Caco-2 (cell line): Measurements from ENCODE around the gene MAMLD1. TPM values are rescaled to one million over a fixed set of nuclear protein-coding genes. Genes with fewer than 3 reads are reported as not detected.

Experiments
- BruUV-seq: library from RNA; stranded (reverse); fragments of 400-500 nt; replicated peaks from 2 replicates; lab custom pipeline; 2021; lab: Mats Ljungman, UMichigan
- CTCF ChIA-PET: fragments of 300-600 bp; sonication (Branson Sonifier 250); formaldehyde crosslinking; loops from one replicate; lab custom pipeline; 2022; ENCODE audit warnings: antibody characterized with exemption; lab: Charles Lee
- POLR2A ChIA-PET: fragments of 300-600 bp; sonication (Branson Sonifier 250); formaldehyde crosslinking; loops from one replicate; lab custom pipeline; 2022; ENCODE audit warnings: antibody characterized with exemption; lab: Charles Lee
- DNase-seq, 2 experiments: peaks; one replicate each; pipeline versions ENCODE4 v3.0.0 to v3.0.0-alpha.2; 2020 to 2022
- H3K27me3 ChIP-seq: replicated peaks from 2 replicates; pipeline ENCODE4 v1.6.0; 2011; ENCODE audit warnings: low read length; ENCODE audit not compliant: control insufficient read depth, insufficient read depth
- H3K36me3 ChIP-seq: 2 replicates; pipeline ENCODE4 v1.5.1; 2011; ENCODE audit warnings: low read length; ENCODE audit not compliant: control insufficient read depth, insufficient read depth
- H3K4me1 ChIP-seq: fragments of 250-450 bp; sonication (Bioruptor Pico); 2 replicates; pipeline ENCODE4 v1.5.1; 2020; ENCODE audit warnings: mild to moderate bottlenecking
- H3K4me3 ChIP-seq: 2 replicates; pipeline ENCODE4 v1.5.1; 2011; ENCODE audit warnings: low read depth, mild to moderate bottlenecking, control low read depth, low read length
- H3K9me3 ChIP-seq: fragments of 250-450 bp; sonication (Bioruptor Pico); 2 replicates; pipeline ENCODE4 v1.5.1; 2020; ENCODE audit warnings: mild to moderate bottlenecking, moderate library complexity
- H3K27ac Mint-ChIP-seq: one replicate; pipeline ENCODE4 v1.8.0; 2022; ENCODE audit warnings: mixed read lengths; ENCODE audit not compliant: unreplicated experiment
- H3K27me3 Mint-ChIP-seq: one replicate; pipeline ENCODE4 v1.8.0; 2022; ENCODE audit warnings: mixed read lengths; ENCODE audit not compliant: insufficient read depth, unreplicated experiment
- H3K36me3 Mint-ChIP-seq: one replicate; pipeline ENCODE4 v1.8.0; 2022; ENCODE audit warnings: mild to moderate bottlenecking, mixed read lengths; ENCODE audit not compliant: insufficient read depth, unreplicated experiment
- H3K4me1 Mint-ChIP-seq: one replicate; pipeline ENCODE4 v1.8.0; 2022; ENCODE audit warnings: low read depth, mixed read lengths; ENCODE audit not compliant: unreplicated experiment
- H3K4me3 Mint-ChIP-seq: one replicate; pipeline ENCODE4 v1.8.0; 2022; ENCODE audit warnings: mild to moderate bottlenecking, moderate library complexity, mixed read lengths; ENCODE audit not compliant: unreplicated experiment
- H3K9me3 Mint-ChIP-seq: one replicate; pipeline ENCODE4 v1.8.0; 2022; ENCODE audit warnings: mixed read lengths; ENCODE audit not compliant: unreplicated experiment
- CTCF ChIP-seq, 2 experiments: fragments of 200-600 bp in 1 of 2; IDR thresholded peaks; 1 replicate in 1 of 2; 2 replicates in 1 of 2; pipeline versions ENCODE4 v1.5.1 to v1.8.0; 2011 to 2022; ENCODE audit warnings: antibody characterized with exemption in 1 of 2, control low read depth in 1 of 2, inconsistent platforms in 1 of 2, low read depth in 1 of 2, low read length in 1 of 2, mild to moderate bottlenecking in 1 of 2, moderate library complexity in 1 of 2; ENCODE audit not compliant: insufficient read depth in 1 of 2, severe bottlenecking in 1 of 2, unreplicated experiment in 1 of 2
- intact Hi-C: fragments of 100-400 bp; cut with micrococcal nuclease; formaldehyde crosslinking; loops from one replicate; pipeline ENCODE4 v1.10.0; 2022; ENCODE audit not compliant: unreplicated experiment
- total RNA-seq: library from RNA; stranded (reverse); gene quantifications from 2 replicates; pipeline ENCODE4 v1.2.3, GENCODE V29; 2022

The MAMLD1 gene
- total RNA-seq, 1 experiment from 2014 or later = not detected

- no peaks in the 10 kb centered on the region for H3K36me3 Mint-ChIP-seq
- no peaks in the 10 kb centered on the region for H3K27me3 Mint-ChIP-seq
- no TSS peak for BruUV-seq
- H3K4me1 Mint-ChIP-seq = no peaks in the 10 kb centered on the region
- H3K27ac Mint-ChIP-seq = no peak overlapping the region
- Histone ChIP-seq H3K27me3 (no peaks in the 10 kb centered on the region), H3K4me1 (no peaks in the 10 kb centered on the region), H3K4me3 (no peak overlapping the region), H3K36me3 (no peaks in the 10 kb centered on the region), H3K9me3 (no peaks in the 10 kb centered on the region)
- H3K9me3 Mint-ChIP-seq = no peaks in the 10 kb centered on the region
- POLR2A ChIA-PET = no interaction called here
- intact Hi-C loops = no loop called here
- H3K4me3 Mint-ChIP-seq = no peak overlapping the region
- no peak for TF ChIP-seq CTCF (IDR thresholded peaks at IDR 0.05; ENCODE audit: insufficient read depth in 1 of 2, low read depth in 1 of 2, low read length in 1 of 2, severe bottlenecking in 1 of 2, unreplicated experiment in 1 of 2)
- DNase-seq = no peak
- CTCF ChIA-PET = no interaction called here
These were observed 46.6 kb upstream of the MAMLD1 start for GRCh38 chrX:150316564-150316963.

- Histone ChIP-seq H3K4me3 (no peak overlapping the region), H3K4me1 (no peaks in the 10 kb centered on the region), H3K9me3 (no peaks in the 10 kb centered on the region), H3K36me3 (no peaks in the 10 kb centered on the region), H3K27me3 (no peaks in the 10 kb centered on the region)
- BruUV-seq = no TSS peak
- ChIA-PET POLR2A (no interaction called here), CTCF (no interaction called here)
- H3K9me3 Mint-ChIP-seq = no peaks in the 10 kb centered on the region
- intact Hi-C loops = no loop called here
- H3K27me3 Mint-ChIP-seq = peaks cover 2% of the 10 kb centered on the region
- H3K4me1 Mint-ChIP-seq = no peaks in the 10 kb centered on the region
- no peak for TF ChIP-seq CTCF (IDR thresholded peaks at IDR 0.05; ENCODE audit: insufficient read depth in 1 of 2, low read depth in 1 of 2, low read length in 1 of 2, severe bottlenecking in 1 of 2, unreplicated experiment in 1 of 2)
- H3K4me3 Mint-ChIP-seq = no peak overlapping the region
- H3K36me3 Mint-ChIP-seq = no peaks in the 10 kb centered on the region
- H3K27ac Mint-ChIP-seq = no peak overlapping the region
- DNase-seq = no peak
These were observed 40.1 kb upstream of the MAMLD1 start for GRCh38 chrX:150323020-150323419.

DNA sequence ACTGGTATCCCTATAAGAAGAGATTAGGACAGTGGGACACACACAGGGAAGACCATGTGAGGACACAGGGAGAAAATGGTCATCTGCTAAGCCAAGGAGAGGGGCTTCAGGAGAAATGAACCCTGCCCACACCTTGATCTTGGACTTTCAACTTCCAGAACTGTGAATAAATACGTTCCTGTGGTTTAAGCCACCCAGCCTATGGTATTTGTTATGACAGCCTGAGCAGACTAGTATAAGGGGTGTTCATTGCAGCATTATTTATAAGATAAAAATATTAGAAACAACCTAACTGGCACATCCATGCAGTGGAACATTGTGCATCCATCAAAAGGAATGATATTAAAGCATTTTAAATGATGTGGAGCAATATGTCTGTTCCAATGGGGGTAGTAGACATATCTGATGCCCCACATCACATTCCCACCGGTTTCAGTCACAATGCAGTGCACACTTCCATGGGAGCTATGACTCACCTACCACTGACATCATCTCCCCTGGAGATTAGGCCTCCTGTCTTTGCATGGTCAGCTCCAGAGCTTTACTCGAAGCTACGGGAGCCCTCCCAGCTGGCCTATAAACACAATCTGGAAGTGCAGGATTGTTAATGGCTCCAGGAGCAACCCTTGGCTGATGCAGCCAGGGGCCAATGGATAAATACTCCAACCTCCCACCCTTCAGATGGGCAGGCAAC, 38.9 kb upstream of the MAMLD1 start:
- no peaks in the 10 kb centered on the region for H3K27me3 ChIP-seq
- Mint-ChIP-seq H3K9me3 (no peaks in the 10 kb centered on the region), H3K4me1 (no peaks in the 10 kb centered on the region), H3K4me3 (no peak overlapping the region), H3K27me3 (peaks cover 4% of the 10 kb centered on the region), H3K27ac (no peak overlapping the region), H3K36me3 (no peaks in the 10 kb centered on the region)
- CTCF ChIA-PET = no interaction called here
- H3K36me3 ChIP-seq = no peaks in the 10 kb centered on the region
- H3K4me1 ChIP-seq = no peaks in the 10 kb centered on the region
- H3K4me3 ChIP-seq = no peak overlapping the region
- POLR2A ChIA-PET = no interaction called here
- no peak for TF ChIP-seq CTCF (IDR thresholded peaks at IDR 0.05; ENCODE audit: insufficient read depth in 1 of 2, low read depth in 1 of 2, low read length in 1 of 2, severe bottlenecking in 1 of 2, unreplicated experiment in 1 of 2)
- no peaks in the 10 kb centered on the region for H3K9me3 ChIP-seq
- no TSS peak for BruUV-seq
- intact Hi-C loops = no loop called here
- no peak for DNase-seq
